ENCODE results near the gene MFAP4.

Gene MFAP4

GRCh38 chr17:19338031-19338990 lies 48.7 kb downstream of the MFAP4 start:
- TF ChIP-seq ZNF701 (tag by site-specific recombination; IDR thresholded peaks at IDR 0.05), result no peak
- TF ChIP-seq ZSCAN18 (tag by site-specific recombination; IDR thresholded peaks at IDR 0.05), result no peak
- peak; percentile 73 for TF ChIP-seq ZNF10 (tag by site-specific recombination; IDR thresholded peaks at IDR 0.05)
- TF ChIP-seq ZBTB17 (tag by site-specific recombination; IDR thresholded peaks at IDR 0.05), result peak; percentile 49; the same call in 1 of the 2 replicates
- TF ChIP-seq CTCF (tag by site-specific recombination; IDR thresholded peaks at IDR 0.05), result peak; percentile 51; the same call in 1 of the 2 replicates
- CTCF ChIA-PET, result interaction anchor here (0.6 to 2.1 kb wide), 13 partner anchors 9 to 1947 kb away, joined by 3 to 9 read pairs (median 4); no protein-coding TSS in a partner anchor
- POLR2A ChIA-PET, result interaction anchor here (0.6 to 1.1 kb wide), 3 partner anchors 12 to 561 kb away, joined by 3 to 7 read pairs (median 3); partner anchors contain the start of gene MAPK7

GRCh38 chr17:19337712-19338023 lies 49.3 kb downstream of the MFAP4 start:
- TF ChIP-seq ZBTB48 (tag by site-specific recombination; IDR thresholded peaks at IDR 0.05) (no peak), ZNF791 (tag by site-specific recombination; IDR thresholded peaks at IDR 0.05) (no peak), ZBTB8A (tag by site-specific recombination; IDR thresholded peaks at IDR 0.05) (no peak), KLF17 (tag by site-specific recombination; IDR thresholded peaks at IDR 0.05) (no peak), ZNF140 (tag by site-specific recombination; IDR thresholded peaks at IDR 0.05) (no peak)
- Histone ChIP-seq H3K4me1 (ENCODE audit: control insufficient read depth, insufficient read depth, low read length) (no peaks in the 10 kb centered on the region), H3K4me3 (ENCODE audit: low read depth, low read length) (no peak overlapping the region), H3K27ac (ENCODE audit: extremely low read depth, low read depth, low read length) (no peak overlapping the region), H3K9me3 (ENCODE audit: control insufficient read depth, insufficient read depth, low read depth, low read length) (no peaks in the 10 kb centered on the region), H3K36me3 (ENCODE audit: control insufficient read depth in 2 of 2, insufficient read depth in 1 of 2, low read length in 2 of 2) (peaks cover 0 to 21% of the 10 kb centered on the region in 2 experiments; a peak in 1 of 3 replicates)
- POLR2A ChIA-PET, result interaction anchor here (1.1 kb wide), 1 partner anchor 40 kb away, joined by 3 read pairs; the partner anchor contains the start of gene MAPK7
- CTCF ChIA-PET, result interaction anchor here (0.6 to 2.1 kb wide), 8 partner anchors 8 to 161 kb away, joined by 3 to 9 read pairs (median 4); no protein-coding TSS in a partner anchor

More at GRCh38 chr17:19338031-19338990, 48.7 kb downstream of the MFAP4 start:
- Histone ChIP-seq H3K4me3 (ENCODE audit: low read depth, low read length) (no peak overlapping the region), H3K27ac (ENCODE audit: extremely low read depth, low read depth, low read length) (no peak overlapping the region), H3K4me1 (ENCODE audit: control insufficient read depth, insufficient read depth, low read length) (no peaks in the 10 kb centered on the region), H3K9me3 (ENCODE audit: control insufficient read depth, insufficient read depth, low read depth, low read length) (no peaks in the 10 kb centered on the region), H3K36me3 (ENCODE audit: control insufficient read depth in 2 of 2, insufficient read depth in 1 of 2, low read length in 2 of 2) (peaks cover 0 to 16% of the 10 kb centered on the region in 2 experiments; a peak in 1 of 3 replicates)

GRCh38 chr17:19336938-19337711 lies 49.9 kb downstream of the MFAP4 start:
- no peak overlapping the region for H3K4me3 ChIP-seq (ENCODE audit: low read depth, low read length)
- no peaks in the 10 kb centered on the region for H3K4me1 ChIP-seq (ENCODE audit: control insufficient read depth, insufficient read depth, low read length)
- CTCF ChIA-PET, result interaction anchor here (0.6 to 1.4 kb wide), 9 partner anchors 8 to 161 kb away, joined by 3 to 9 read pairs (median 4); no protein-coding TSS in a partner anchor
- TF ChIP-seq SCRT2 (tag by site-specific recombination; IDR thresholded peaks at IDR 0.05) (0 out of 2 replicates have a peak, but pooled peaks have one; percentile 28), ZNF341 (tag by site-specific recombination; IDR thresholded peaks at IDR 0.05; ENCODE audit: low read depth) (0 out of 2 replicates have a peak, but pooled peaks have one; percentile 29), CTCF (tag by site-specific recombination; IDR thresholded peaks at IDR 0.05) (peak; percentile 47; the same call in 1 of the 2 replicates), ZNF184 (tag by site-specific recombination; IDR thresholded peaks at IDR 0.05) (no peak)
- peaks cover 0 to 24% of the 10 kb centered on the region in 2 experiments; a peak in 1 of 3 replicates for H3K36me3 ChIP-seq (ENCODE audit: control insufficient read depth in 2 of 2, insufficient read depth in 1 of 2, low read length in 2 of 2)
- no peak overlapping the region for H3K27ac ChIP-seq (ENCODE audit: extremely low read depth, low read depth, low read length)
- POLR2A ChIA-PET, result interaction anchor here (1.1 kb wide), 1 partner anchor 41 kb away, joined by 3 read pairs; the partner anchor contains the start of gene MAPK7
- no peaks in the 10 kb centered on the region for H3K9me3 ChIP-seq (ENCODE audit: control insufficient read depth, insufficient read depth, low read depth, low read length)
